ENCODE measurements around the gene ADAMTSL3.

Gene ADAMTSL3

DNA sequence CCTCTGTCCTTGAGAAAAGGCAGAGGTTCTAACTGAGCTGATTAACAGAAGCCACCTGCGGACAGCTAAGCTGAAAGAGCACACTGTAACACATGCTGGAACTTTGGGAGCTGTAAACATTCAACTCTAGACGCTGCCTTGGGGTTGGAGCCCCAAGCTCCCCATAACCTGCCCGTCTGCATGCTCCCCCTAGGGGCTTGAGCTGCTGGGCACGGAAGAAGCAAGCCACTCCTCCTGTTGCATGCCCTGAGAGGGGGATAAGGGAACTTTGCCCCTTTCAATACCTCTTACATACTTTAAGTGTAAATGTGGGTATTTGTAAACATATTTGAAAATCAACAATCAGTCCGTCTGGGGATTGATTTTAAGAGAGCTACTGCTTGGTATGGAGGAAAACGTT, 188.4 kb downstream of the ADAMTSL3 start:
- FAIRE-seq, result no peak

DNA sequence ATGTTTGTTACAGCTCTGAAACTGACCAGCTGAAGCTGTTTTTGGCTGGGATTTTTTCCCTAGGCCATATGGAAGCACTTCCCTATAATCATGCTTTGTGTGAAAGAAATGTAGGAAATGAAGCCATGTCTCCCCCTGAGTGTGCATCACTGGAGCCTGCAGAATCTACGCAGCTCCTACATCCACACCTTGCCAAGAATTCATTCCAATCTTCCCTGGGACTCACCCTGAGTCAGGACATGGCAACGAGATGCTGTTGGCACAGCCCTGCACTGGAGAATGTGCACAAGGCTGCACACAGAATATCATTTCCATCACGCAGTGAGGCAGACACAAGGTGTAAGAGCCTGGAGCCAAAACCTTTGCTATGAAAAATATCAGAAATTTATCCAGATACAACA, 189.5 kb downstream of the ADAMTSL3 start:
- FAIRE-seq, result no peak

DNA sequence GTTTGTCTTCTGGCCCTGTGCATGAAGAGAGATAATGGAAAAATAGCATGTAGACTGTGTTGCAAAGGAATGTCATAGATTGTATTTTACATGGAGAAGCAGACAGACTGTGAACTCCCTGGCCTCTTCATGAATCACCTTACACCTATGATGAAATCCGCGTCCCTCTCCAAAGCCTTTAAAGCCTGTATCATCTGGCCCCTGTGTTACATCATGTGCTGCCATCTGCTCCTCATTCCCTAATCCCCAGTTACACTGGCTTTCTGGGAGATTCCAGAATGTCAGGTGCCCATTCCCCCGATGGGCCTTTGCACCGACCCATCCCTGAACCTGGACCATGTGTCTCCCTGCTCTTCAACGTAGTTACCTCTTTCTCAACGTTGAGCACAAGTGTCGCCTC, 190.8 kb downstream of the ADAMTSL3 start:
- FAIRE-seq, result no peak

DNA sequence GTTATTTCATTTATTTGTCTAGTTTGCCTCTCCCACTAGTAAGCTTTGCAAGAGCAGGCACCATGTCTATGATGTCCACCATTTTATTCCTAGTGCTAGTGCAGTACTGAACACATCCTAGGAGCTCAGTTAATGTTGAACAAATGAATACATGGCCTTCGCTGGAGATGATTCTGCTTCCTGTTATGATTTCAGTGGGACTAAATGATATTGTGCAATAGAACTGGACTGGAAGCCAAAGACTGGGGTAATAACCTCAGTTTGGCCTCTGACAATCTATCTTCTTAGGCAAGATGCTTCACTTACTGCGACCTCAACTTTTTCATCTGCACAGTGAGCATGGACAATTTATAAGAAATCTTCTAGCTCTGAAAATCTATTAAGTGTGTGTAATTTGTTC, 191.3 kb downstream of the ADAMTSL3 start:
- FAIRE-seq, result no peak

DNA sequence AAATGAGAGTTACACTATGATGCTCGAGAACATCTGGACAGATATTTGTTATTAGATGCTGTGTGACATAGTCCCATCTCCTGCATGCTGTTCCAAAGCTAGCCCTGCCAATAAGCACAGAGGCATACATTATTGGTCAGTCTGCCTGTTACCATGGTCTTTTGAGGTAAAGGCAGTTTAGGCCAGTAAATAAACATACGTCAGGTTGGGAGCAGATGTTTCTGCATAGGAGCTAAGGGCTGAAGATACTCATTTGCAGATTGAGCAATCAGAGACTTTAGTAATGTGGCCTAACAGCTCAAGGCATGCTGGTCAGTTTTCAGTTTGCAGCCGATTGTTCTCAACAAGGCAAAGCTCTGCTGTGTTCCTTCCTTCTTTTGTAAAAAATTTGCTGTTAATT, 192.9 kb downstream of the ADAMTSL3 start:
- no peak for FAIRE-seq

DNA sequence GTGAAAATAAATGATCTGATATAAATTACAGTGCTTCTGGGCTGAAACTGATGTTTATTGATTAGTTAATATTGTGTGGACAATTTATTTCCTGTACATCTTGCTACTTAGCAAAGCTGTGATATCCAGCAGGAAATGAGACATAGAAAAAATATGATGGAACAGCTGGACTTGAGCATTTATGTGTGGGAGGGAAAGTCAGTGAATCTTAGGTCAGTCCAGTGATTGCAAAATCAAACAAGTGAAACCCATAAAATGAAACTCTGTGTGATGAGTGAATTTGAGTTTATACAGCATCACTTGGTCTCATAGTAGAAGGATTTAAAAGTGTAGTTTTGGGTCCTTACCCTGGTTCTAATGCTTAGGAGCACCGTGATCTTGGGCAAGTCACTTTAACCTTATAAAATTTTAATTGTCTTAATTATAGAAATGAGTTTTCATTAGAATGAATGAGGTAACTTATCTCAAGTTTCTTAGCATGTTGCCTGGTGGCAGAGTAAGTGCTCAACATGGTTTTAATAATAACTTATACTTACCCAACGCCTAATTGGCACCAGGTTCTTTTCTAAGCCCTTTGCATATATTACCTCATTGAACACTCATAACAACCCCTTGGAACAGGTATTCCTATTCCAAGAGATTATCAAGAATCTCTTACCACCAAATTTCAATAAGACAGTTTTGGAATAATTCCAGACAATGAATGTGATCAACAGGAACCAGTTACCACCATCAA, 194.6 kb downstream of the ADAMTSL3 start:
- FAIRE-seq, result no peak

DNA sequence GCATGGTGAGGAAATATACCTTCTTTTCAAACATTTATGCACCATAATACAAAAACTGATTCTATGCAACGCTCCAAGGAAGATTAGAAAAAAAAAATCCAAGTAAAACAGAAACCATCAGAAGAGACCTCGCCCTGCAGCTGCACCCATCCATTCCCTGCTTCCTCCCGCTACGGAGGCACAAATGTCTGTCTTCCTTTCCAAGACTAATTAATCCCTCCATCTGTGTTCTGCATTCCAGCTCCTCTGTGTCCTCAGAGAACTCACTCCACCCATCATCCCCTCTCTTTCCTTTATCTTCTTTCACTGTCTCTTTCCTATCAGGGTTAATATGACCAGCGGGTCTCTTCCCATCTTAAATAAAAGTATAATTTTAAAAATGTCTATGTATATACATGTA, 196.1 kb downstream of the ADAMTSL3 start:
- no peak for FAIRE-seq

DNA sequence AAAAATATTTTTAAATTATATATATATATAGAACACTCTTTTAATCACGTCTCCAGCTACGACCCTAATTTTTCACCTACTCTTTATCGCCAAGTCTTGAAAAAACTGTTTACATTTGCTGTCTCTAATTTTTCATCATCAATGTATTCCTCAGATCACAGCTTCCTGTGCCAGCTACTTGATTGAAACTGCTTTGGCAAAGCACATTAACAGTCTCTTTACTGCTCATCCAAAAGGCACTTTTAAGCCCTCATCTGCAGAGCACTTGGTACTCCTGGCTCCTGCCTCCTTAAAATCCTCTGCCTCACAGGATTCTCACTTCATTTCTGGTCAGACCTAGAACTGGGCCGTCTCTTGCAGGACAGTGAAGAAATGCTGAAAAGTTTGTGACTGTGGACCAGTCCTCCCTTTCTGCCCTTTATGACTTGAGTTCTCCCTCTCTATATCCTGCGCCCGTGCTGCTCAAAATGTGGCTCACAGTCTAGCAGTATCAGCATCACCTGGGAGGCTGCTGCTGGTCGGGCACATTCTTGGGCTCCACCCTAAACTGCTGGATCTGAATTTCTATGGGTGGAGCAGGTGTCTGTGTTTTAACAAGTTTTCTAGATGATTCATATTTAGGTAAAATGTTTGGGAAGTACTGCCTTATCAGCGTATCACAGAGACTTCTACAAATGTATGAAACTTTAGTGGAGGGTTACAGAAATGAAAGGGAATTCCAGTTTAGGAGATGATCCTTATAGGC, 196.8 kb downstream of the ADAMTSL3 start:
- no peak for FAIRE-seq

DNA sequence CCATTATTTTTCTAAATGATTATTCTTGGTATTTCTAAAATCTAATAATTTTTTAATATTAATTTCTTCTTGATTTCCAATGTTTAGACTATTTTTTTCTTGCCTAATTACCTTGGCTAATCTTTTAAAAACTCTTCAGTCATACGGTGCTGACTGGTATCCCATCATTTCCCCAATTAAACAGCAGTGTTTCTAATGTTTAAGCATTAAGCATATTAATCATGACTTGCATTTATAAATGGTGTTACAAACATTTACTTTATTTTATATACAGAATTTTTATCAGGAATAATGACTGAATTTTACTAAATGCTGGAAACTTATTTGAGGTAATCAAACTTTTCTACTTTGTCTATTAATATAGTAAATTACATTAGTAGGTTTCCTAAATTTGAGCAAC, 199.3 kb downstream of the ADAMTSL3 start:
- no peak for FAIRE-seq

DNA sequence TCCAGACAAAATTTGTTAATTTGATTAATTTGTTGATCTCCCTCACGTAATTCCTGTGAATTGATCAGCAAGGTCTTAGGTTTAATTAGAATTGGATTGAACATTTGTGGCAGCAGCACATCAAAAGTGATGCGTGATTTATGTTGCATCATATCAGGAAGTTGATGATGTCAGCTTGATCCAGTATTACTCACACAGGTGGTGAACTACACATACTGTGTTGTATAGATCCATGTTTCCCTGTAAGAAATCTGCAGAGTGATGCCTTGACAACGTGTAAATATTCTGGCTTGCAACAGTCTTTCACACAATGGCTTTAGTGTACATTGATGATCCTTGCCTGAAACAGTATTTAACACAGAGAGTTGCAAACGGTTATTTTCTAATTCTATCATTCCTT, 200.4 kb downstream of the ADAMTSL3 start:
- no peak for FAIRE-seq

DNA sequence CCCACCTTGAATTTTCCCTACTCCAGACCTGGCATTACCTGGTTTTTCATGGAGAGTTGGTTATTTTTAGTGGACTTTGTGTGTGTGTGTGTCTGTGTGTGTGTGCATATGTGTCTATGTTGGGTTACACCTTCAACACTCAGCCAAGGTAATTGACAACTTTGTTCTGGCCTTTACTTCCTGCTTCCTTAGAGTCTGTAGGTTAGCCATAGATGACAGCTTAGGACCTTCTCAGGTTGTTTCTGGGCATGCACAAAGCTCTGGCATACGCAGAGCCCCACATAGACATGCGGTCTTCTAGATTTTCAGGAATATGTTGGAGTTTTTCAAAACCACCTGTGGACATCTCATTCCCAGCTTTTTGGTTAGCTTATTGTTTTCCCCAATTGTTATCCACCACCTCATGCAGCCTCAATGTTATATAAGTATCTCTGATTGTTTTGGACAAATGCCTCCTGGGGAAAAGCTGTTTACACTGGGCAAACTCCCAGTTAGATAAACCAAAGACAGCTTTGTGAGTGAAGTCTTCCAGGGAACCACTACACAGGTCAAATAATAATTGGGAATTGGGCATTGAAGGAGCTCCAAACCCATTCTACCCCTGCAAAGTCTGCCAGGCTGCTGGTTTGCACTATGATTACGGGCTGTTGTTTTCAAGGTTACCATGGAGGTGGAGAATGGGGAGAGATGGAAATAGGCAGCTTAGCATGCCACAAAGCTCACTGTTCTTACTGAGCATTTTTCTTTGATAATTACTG, 201.2 kb downstream of the ADAMTSL3 start:
- FAIRE-seq, result no peak

DNA sequence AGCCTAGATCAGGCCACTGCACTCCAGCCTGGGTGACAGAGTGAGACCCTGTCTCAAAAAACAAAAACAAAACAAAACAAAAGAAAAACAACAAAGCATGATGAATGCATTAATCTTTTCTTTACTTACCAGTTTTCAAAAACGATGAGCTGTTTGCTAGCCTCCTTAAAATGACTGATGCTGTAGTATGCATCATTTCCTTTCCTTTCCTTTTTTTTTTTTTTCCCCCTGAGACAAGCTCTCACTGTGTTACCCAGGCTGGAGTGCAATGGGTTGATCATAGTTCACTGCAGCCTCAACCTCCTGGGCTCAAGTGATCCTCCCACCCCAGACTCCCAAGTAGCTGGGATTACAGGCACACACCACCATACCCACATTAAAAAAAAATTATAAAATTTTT, 202.0 kb downstream of the ADAMTSL3 start:
- FAIRE-seq, result no peak

DNA sequence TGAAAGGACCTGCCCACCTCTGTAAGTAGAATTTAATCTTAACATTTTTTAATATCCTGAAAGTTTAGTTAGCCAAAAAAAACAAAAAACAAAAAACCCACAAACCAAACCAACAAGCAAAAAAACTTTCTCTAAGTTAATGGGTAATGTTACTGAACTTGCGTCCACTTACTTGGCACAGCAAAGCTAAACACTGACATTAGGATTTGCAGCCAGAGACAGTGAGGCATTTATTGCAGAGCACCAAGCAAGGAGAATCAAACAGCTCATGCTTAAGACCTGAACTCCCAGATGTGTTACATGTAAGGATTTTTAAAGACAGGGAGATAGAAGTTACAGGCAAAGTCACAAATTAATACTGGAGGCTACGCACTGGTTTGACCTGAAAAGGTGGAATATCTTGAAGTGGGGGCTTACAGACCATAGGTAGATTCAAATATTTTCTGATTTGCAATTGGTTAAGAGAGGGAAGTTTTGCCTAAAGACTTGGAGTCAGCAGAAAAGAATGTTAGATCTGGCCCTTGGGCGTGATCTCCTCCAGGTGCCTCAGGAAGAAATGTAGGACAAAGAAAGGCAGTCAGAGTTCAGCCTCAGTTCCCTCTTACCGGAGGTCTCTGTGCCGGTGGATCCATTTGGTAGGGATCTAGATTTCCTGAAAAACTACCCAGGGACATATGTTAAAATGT, 205.0 kb downstream of the ADAMTSL3 start:
- FAIRE-seq, result no peak

DNA sequence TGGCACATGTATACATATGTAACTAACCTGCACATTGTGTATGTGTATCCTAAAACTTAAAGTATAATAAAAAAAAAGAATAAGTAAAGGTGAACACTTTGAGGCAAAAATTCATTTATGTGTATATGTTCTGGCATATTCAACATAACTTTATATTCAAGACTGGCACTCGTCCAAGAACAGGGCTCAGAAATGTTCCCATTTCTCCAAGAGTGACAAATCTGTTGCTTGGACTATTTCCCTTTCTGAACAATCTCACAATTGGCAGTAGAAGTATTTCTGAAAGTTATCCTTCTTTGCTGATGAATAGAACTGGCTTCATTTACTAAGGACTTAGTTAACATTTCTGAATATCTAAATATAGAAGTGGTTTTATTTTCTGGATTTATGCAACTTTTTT, 212.8 kb downstream of the ADAMTSL3 start:
- FAIRE-seq, result no peak

DNA sequence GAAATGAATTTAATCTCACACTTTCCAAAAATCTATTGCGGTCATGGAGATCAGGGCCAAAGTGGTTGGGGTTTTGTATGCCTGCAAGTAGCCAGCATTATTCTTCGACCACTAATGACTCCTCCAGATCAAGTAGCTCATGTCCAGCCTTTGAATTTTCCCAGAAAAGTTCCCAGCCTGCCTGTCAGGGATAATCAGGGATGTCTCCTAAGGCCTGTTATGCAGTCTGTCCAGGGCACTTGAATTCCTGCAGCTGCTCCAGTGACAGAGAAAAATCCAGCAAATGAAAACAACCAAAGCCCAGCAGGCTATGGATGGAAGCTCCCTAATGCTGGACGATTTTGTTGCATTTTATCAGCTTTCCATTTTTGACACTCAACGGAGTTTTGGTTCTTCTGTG, 215.4 kb downstream of the ADAMTSL3 start:
- no peak for FAIRE-seq

DNA sequence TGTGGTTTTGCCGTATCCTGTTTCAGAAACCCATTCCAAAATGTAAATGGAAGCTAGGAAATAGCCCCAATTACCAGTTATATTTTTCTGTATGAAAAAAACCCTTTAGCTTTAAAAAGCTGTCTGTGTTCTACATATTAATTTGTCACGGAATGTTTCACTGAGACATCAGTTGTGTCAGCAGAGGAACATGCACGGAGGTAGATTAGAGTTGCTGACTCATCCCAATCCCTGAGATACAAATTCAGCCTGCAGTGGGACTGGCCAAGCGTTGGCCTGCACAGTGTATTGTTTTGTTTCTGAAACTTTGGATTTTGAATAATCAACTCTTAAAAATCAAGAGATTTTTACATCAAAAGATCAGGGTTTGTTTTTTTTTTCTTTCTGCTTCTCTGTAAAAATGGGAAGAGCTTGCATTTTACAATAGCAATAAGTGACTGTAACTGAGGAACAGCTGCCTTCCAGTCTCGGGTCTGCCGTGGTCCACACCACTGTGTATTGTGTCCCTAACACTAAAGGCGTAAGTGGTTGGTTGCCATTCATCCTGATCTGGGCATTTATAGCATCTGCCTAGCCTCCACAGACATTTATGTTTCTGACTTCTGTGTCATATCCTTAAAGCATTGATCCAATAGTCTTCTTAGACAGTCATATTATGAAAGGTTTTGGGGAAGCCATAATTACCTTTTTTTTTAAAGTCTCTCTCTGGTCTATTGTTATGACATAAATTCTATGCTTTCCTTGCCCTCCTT, 218.1 kb downstream of the ADAMTSL3 start:
- no peak for FAIRE-seq

DNA sequence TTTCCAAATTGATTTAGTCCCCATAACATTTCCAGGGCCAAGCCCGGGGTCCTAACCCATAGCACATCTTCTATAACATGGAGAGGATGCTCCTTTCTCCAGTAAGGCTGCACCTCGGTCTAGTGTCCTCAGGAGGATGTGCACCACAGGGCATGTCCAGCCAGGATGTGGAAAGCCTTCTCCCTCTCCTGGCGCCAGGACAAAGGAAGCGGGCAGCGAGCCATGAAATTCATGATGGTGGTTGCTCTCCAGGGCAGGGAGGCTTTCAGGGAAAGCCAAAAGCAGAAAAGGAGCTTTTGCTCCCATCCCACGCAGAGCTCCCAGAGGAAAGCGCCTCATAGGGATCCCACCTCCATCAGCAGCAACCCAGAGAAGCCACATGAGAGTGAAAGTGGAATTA, 220.0 kb downstream of the ADAMTSL3 start:
- no peak for FAIRE-seq

DNA sequence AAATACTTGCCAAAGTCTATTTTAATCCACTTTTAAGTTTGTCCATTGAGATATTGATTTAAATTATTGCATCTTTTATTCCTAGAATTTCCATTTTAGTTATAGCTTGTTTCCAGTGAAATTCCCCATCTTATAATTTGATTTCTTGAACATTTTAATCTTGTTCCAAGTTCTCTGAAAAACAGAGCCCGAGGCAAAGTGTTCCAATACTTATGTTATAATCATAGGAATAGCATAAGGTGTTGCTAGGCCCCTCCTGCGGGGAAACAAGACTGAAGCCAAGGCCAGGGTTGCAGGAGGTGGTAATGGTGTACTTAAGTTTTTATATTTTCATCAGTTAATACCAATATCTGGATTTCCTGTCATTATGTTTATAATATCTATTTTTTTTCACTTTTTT, 226.6 kb downstream of the ADAMTSL3 start:
- no peak for FAIRE-seq

DNA sequence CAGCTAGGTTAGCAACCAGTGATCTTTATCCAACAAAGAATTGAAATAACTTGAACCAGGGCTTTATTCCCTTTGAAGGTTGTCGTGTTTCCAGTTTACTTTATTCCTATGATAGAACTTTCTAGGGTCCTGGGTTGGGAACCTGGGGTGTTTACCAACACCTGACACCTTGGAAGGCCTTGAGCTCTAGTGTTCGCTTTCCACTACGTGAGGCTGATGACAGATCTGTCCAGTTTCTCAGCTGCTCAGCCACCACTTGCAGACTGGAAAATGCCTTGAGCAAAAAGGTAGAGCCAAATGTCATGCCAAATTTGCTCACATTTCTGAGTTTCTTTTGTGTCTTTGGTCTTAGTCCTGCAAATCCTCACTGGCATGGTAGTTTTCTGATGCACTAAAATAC, 227.2 kb downstream of the ADAMTSL3 start:
- no peak for FAIRE-seq

DNA sequence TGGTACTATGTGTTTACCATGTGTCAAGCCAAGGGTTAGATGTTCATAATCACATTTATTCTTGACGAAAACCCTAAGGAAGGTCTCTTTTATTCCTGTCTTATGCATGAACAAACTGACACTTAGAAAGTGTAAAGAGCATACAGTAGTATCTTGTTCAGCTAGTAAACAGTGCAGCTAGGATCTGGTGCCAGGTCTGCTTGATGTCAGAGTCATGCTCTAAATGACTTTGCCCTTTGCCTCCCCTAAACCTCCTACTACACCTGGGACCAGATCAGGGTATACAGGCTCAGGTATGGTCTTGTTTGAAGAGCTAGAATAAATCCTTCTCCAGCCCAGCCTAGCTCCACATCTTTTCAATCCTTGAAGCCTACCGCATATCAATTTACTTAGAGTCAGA, 232.4 kb downstream of the ADAMTSL3 start:
- FAIRE-seq, result no peak

DNA sequence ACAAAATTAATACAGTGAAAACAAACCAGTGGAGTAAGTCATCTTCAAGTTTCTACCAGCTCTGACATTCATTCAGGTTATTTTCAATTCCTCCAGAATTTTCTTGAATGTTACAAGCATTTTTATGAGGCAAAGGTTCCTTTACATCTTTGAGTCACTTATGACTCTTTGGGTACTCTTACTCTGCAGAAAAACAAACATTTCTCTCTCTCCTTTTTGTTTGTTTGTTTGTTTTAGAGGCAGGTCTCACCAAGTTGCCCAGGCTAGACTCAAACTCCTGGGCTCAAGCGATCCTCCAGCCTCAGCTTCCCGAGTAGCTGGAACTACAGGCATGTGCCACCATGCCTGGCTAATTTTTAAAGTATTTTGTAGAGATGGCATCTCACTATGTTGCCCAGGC, 233.5 kb downstream of the ADAMTSL3 start:
- FAIRE-seq, result no peak

DNA sequence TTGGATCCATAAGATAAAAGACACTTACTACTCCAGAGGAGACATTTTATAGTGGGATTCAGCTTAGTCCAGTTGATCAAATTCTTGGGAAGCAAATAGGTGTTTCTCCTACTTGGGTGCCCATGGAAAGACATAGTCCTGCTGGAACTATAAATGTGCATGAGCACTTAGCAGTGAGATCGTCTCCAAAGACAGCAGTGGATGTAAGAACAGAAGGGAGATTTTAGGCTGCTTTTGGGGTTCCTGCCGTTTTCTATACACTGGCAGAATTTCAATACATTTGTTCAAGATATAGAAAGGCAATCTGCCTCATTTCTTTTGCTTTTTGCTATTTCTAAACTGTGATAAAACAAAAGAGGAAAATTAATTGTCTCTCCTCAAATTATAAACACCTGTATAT, 234.0 kb downstream of the ADAMTSL3 start:
- FAIRE-seq, result no peak

DNA sequence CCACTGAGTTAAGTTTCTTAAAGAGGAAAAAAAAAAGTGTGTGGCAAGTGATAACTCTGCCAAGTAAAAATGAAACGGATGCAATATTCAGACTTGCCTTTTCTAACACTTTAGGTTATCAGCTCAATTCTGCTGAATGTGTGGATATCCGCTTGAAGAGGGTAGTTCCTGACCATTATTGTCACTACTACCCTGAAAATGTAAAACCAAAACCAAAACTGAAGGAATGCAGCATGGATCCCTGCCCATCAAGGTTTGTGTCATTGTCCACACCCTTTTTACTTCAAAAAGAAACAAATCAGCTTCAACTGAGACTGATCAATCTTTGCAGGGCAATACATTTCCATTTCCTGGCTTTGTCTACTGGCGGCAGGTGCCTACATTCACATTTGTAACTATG, 236.1 kb downstream of the ADAMTSL3 start:
- FAIRE-seq, result no peak

Data from G401.6 (cell line).